ENCODE measurements around the gene RIN3.

DNA sequence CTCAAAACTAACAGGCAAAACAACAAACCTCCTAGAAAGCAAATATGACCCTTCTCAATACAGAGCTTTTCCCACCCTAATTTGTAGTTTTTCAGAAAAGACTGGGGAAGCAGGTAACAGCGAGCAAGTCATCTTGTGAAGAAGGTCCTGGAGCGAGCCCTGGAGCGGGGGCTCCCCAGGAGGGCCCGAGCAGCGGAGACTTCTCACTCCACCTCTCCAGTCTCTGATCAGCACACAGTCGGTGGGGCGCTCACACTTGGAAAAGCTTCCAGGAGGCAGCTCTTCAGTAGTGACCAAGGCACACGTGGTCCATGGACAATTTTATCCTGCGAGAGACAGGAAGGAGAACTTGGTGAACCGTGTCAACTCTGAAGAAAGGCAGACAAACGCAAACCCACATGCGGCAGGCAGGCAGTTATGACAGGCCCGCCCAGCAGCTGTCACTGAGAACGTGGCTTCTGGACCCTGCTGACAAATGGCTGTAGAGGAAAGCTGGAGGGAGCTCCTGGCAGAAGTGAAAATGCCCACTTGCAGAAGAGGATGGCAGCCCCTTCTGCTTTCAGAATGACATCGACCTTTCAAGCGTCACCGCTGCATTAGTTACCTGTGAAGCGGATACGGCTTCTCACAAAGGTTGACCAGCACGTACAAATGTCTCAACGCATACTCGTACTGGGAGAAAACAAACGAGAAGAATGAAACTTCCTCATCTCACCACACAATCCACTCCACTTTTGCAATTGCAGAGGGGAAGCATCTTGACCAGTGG lies 190.6 kb downstream of the RIN3 start:
- TF ChIP-seq, protein P1, sequence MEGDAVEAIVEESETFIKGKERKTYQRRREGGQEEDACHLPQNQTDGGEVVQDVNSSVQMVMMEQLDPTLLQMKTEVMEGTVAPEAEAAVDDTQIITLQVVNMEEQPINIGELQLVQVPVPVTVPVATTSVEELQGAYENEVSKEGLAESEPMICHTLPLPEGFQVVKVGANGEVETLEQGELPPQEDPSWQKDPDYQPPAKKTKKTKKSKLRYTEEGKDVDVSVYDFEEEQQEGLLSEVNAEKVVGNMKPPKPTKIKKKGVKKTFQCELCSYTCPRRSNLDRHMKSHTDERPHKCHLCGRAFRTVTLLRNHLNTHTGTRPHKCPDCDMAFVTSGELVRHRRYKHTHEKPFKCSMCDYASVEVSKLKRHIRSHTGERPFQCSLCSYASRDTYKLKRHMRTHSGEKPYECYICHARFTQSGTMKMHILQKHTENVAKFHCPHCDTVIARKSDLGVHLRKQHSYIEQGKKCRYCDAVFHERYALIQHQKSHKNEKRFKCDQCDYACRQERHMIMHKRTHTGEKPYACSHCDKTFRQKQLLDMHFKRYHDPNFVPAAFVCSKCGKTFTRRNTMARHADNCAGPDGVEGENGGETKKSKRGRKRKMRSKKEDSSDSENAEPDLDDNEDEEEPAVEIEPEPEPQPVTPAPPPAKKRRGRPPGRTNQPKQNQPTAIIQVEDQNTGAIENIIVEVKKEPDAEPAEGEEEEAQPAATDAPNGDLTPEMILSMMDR (conservative IDR thresholded peaks at IDR 0.05; ENCODE audit: low read depth, low read length), result no peak
- no peak for TF ChIP-seq POLR2A (IDR thresholded peaks at IDR 0.05; ENCODE audit: low read depth, low read length)
